Fibroblast of lung (primary cell): ENCODE data around the gene CLSTN2. TPM values are rescaled to one million over a fixed set of nuclear protein-coding genes. Genes with fewer than 3 reads are reported as not detected.
A peak's percentile ranks its signal among the peaks of the same experiment; 100 is the strongest.

ENCODE experiments used
- DNase-seq, 2 donors: peaks; one replicate each; pipeline versions ENCODE4 v3.0.0 to v3.0.0-alpha.2; 2010; ENCODE audit warnings: low read depth in 2 of 2
- H2AFZ ChIP-seq: 2 replicates; pipeline ENCODE4 v1.5.1; 2012; ENCODE audit warnings: low read length, control low read depth, inconsistent platforms
- H3K27ac ChIP-seq: 2 replicates; pipeline ENCODE4 v1.5.1; 2011; ENCODE audit warnings: low read length, control low read depth; ENCODE audit not compliant: insufficient read depth
- H3K27me3 ChIP-seq: 2 replicates; pipeline ENCODE4 v1.5.1; 2011; ENCODE audit warnings: mild to moderate bottlenecking, low read length; ENCODE audit not compliant: control insufficient read depth, insufficient read depth
- H3K36me3 ChIP-seq: 2 replicates; pipeline ENCODE4 v1.5.1; 2011; ENCODE audit warnings: low read length; ENCODE audit not compliant: control insufficient read depth, insufficient read depth
- H3K4me1 ChIP-seq: 2 replicates; pipeline ENCODE4 v1.5.1; 2011; ENCODE audit warnings: low read length; ENCODE audit not compliant: control insufficient read depth, insufficient read depth; ENCODE audit errors: extremely low read depth
- H3K4me2 ChIP-seq: 2 replicates; pipeline ENCODE4 v1.5.1; 2011; ENCODE audit warnings: low read length, control low read depth; ENCODE audit not compliant: insufficient read depth; ENCODE audit errors: extremely low read depth
- H3K4me3 ChIP-seq, 4 experiments: fragments of 200-600 bp in 1 of 4; sonication (generic) in 1 of 4; replicated peaks in 1 of 4; 2 replicates each; pipeline ENCODE4 v1.5.1; 2011 to 2016; ENCODE audit warnings: low read length in 4 of 4, low read depth in 3 of 4, mild to moderate bottlenecking in 3 of 4, control low read depth in 2 of 4, inconsistent platforms in 1 of 4, mixed read lengths in 1 of 4; ENCODE audit not compliant: insufficient read depth in 1 of 4; ENCODE audit errors: control extremely low read depth in 1 of 4
- H3K79me2 ChIP-seq: 2 replicates; pipeline ENCODE4 v1.5.1; 2012; ENCODE audit warnings: mild to moderate bottlenecking, low read length, inconsistent platforms; ENCODE audit not compliant: control insufficient read depth, insufficient read depth
- H3K9ac ChIP-seq: 2 replicates; pipeline ENCODE4 v1.5.1; 2011; ENCODE audit warnings: mild to moderate bottlenecking, low read length, control low read depth; ENCODE audit not compliant: insufficient read depth
- H3K9me3 ChIP-seq: 2 replicates; pipeline ENCODE4 v1.5.1; 2012; ENCODE audit warnings: low read depth, low read length; ENCODE audit not compliant: control insufficient read depth, insufficient read depth
- H4K20me1 ChIP-seq: 2 replicates; pipeline ENCODE4 v1.5.1; 2011; ENCODE audit warnings: low read length; ENCODE audit not compliant: control insufficient read depth, insufficient read depth; ENCODE audit errors: extremely low read depth
- CTCF ChIP-seq, 2 donors: IDR thresholded peaks in 1 of 2; conservative IDR thresholded peaks in 1 of 2; 1 replicate in 1 of 2; 2 replicates in 1 of 2; pipeline ENCODE4 v1.5.1; 2011 to 2012; ENCODE audit warnings: low read length in 2 of 2, control low read depth in 1 of 2, inconsistent platforms in 1 of 2, low read depth in 1 of 2, mild to moderate bottlenecking in 1 of 2
- EZH2 ChIP-seq: IDR thresholded peaks from 2 replicates; pipeline ENCODE4 v1.5.1; 2012; ENCODE audit warnings: low read length, control low read depth, mild to moderate bottlenecking; ENCODE audit errors: missing control alignments
- polyA plus RNA-seq, 2 donors: library from polyadenylated mRNA; depleted of rRNA in 1 of 2; stranded (reverse) in 1 of 2; unstranded in 1 of 2; fragments of >200 nt; gene quantifications; 2 replicates each; pipeline ENCODE4 v1.2.1, GENCODE V29; 2011 to 2012; ENCODE audit warnings: missing spikeins in 1 of 2
- total RNA-seq: library from RNA; depleted of rRNA; stranded (reverse); fragments of >200 nt; gene quantifications from 2 replicates; pipeline ENCODE4 v1.2.1, GENCODE V29; 2014

The CLSTN2 gene
- total and polyA plus RNA-seq, 2 donors (not counting 1 experiment from before 2014, with no cell fraction given) = under 0.01 to 1.3 TPM

- peak in 1 of 2 donors; percentile 81 for DNase-seq
- Histone ChIP-seq H3K9me3 (no peaks in the 10 kb centered on the region), H4K20me1 (no peaks in the 10 kb centered on the region), H3K4me3 (no peak overlapping the region), H3K4me2 (no peak overlapping the region), H3K9ac (no peak overlapping the region), H3K27me3 (no peaks in the 10 kb centered on the region), H3K27ac (no peak overlapping the region), H3K36me3 (no peaks in the 10 kb centered on the region), H3K4me1 (no peaks in the 10 kb centered on the region), H3K79me2 (no peaks in the 10 kb centered on the region), H2AFZ (no peak overlapping the region)
- TF ChIP-seq EZH2 = no peak
- no peak for TF ChIP-seq CTCF (conservative IDR thresholded peaks at IDR 0.05 in 1 of 2, IDR thresholded peaks at IDR 0.05 in 1 of 2; ENCODE audit: low read depth in 1 of 2, low read length in 2 of 2)
Observed at GRCh38 chr3:140378571-140379340, 443.8 kb downstream of the CLSTN2 start.

- no peak overlapping the region for H3K4me2 ChIP-seq
Observed at GRCh38 chr3:140384028-140384771, 449.2 kb downstream of the CLSTN2 start.

More at GRCh38 chr3:140384028-140384771, 449.2 kb downstream of the CLSTN2 start:
- H3K4me3 ChIP-seq = no peak overlapping the region
- H3K27ac ChIP-seq = no peak overlapping the region
- DNase-seq = no peak
- H3K4me1 ChIP-seq = no peaks in the 10 kb centered on the region
- no peaks in the 10 kb centered on the region for H3K9me3 ChIP-seq
- no peak overlapping the region for H3K9ac ChIP-seq
- no peak for TF ChIP-seq EZH2
- no peak for TF ChIP-seq CTCF (conservative IDR thresholded peaks at IDR 0.05 in 1 of 2, IDR thresholded peaks at IDR 0.05 in 1 of 2; ENCODE audit: low read depth in 1 of 2, low read length in 2 of 2)
- no peaks in the 10 kb centered on the region for H3K27me3 ChIP-seq
- H4K20me1 ChIP-seq = no peaks in the 10 kb centered on the region
- no peak overlapping the region for H2AFZ ChIP-seq
- H3K79me2 ChIP-seq = no peaks in the 10 kb centered on the region
- H3K36me3 ChIP-seq = no peaks in the 10 kb centered on the region
